K562 (cell line): ENCODE measurements around the gene MAD1L1. TPM values are rescaled to one million over a fixed set of nuclear protein-coding genes. Genes with fewer than 3 reads are reported as not detected.

ENCODE experiments used
- BACH1 ChIP-seq: fragments of 200-800 bp; sonication (Bioruptor generic); IDR thresholded peaks from 2 replicates; pipeline ENCODE4 v1.6.1; 2016; ENCODE audit warnings: missing genetic modification characterization, missing compliant biosample characterization
- CBFA2T2 ChIP-seq: fragments of 450-650 bp; conservative IDR thresholded peaks from 2 replicates; pipeline ENCODE4 v1.6.1; 2017; ENCODE audit warnings: mild to moderate bottlenecking
- CBX1 ChIP-seq: sonication (generic); IDR thresholded peaks from 2 replicates; pipeline ENCODE4 v1.6.1; 2016; ENCODE audit warnings: antibody characterized with exemption, low read depth, mild to moderate bottlenecking
- CREBBP ChIP-seq: IDR thresholded peaks from one replicate; pipeline ENCODE4 v1.6.1; 2012; ENCODE audit warnings: low read depth, mild to moderate bottlenecking, control low read depth, inconsistent platforms, low read length
- EGR1 ChIP-seq: fragments of 450-650 bp; conservative IDR thresholded peaks from 2 replicates; pipeline ENCODE4 v1.6.1; 2017; ENCODE audit warnings: mild to moderate bottlenecking
- FIP1L1 ChIP-seq: fragments of 200-400 bp; formaldehyde crosslinking; IDR thresholded peaks from 2 replicates; pipeline ENCODE4 v1.6.1; 2018; ENCODE audit warnings: mild to moderate bottlenecking, low read depth, low read length; ENCODE audit not compliant: poor library complexity, severe bottlenecking
- HDAC6 ChIP-seq: IDR thresholded peaks from 2 replicates; pipeline ENCODE4 v1.6.1; 2012; ENCODE audit warnings: low read depth, mild to moderate bottlenecking, control low read depth, inconsistent platforms, low read length, moderate library complexity
- JUN ChIP-seq, 2 experiments: sonication (generic) in 1 of 2; formaldehyde crosslinking in 1 of 2; IDR thresholded peaks; 2 replicates each; pipeline versions ENCODE4 v1.6.1 to v1.8.0; 2012 to 2022; ENCODE audit warnings: borderline replicate concordance in 2 of 2, mild to moderate bottlenecking in 2 of 2, improper control_type of control experiment in 1 of 2, low read depth in 1 of 2, low read length in 1 of 2, missing genetic modification reagents in 1 of 2
- NCOR1 ChIP-seq: fragments of 450-650 bp; IDR thresholded peaks from 2 replicates; pipeline ENCODE4 v1.6.1; 2016; ENCODE audit warnings: mild to moderate bottlenecking, moderate library complexity
- PHTF2 ChIP-seq: fragments of 250-450 bp; sonication (Bioruptor Pico); IDR thresholded peaks from 2 replicates; pipeline ENCODE4 v1.5.0; 2021; ENCODE audit warnings: mild to moderate bottlenecking
- SIN3A ChIP-seq, 2 experiments: fragments of 150-350 bp in 1 of 2; IDR thresholded peaks; 2 replicates each; pipeline ENCODE4 v1.6.1; 2011 to 2016; ENCODE audit warnings: borderline replicate concordance in 2 of 2, low read depth in 2 of 2, low read length in 2 of 2, mild to moderate bottlenecking in 2 of 2, moderate library complexity in 2 of 2; ENCODE audit not compliant: control insufficient read depth in 1 of 2
- TEAD4 ChIP-seq, 2 experiments: sonication (generic) in 1 of 2; formaldehyde crosslinking in 1 of 2; IDR thresholded peaks; 2 replicates each; pipeline versions ENCODE4 v1.6.1 to v1.8.0; 2012 to 2022; ENCODE audit warnings: borderline replicate concordance in 1 of 2, inconsistent platforms in 1 of 2, low read length in 1 of 2, mild to moderate bottlenecking in 1 of 2, missing genetic modification reagents in 1 of 2
- XRCC3 ChIP-seq: fragments of 450-650 bp; IDR thresholded peaks from 2 replicates; pipeline ENCODE4 v1.6.1; 2017; ENCODE audit warnings: mild to moderate bottlenecking, moderate library complexity
- ZBTB8A ChIP-seq: fragments of 450-650 bp; IDR thresholded peaks from 2 replicates; pipeline ENCODE4 v1.6.1; 2018; ENCODE audit warnings: mild to moderate bottlenecking, moderate library complexity; ENCODE audit not compliant: partially characterized antibody
- ZNF174 ChIP-seq: fragments of 250-450 bp; sonication (Bioruptor Pico); IDR thresholded peaks from 2 replicates; pipeline ENCODE4 v1.4.0; 2020; ENCODE audit warnings: mild to moderate bottlenecking
- ZNF347 ChIP-seq: fragments of 450-650 bp; formaldehyde crosslinking; IDR thresholded peaks from 2 replicates; pipeline ENCODE4 v1.4.0; 2020; ENCODE audit warnings: low read depth, mild to moderate bottlenecking, moderate library complexity
- ZSCAN29 ChIP-seq: fragments of 450-650 bp; IDR thresholded peaks from 2 replicates; pipeline ENCODE4 v1.6.1; 2017
- polyA plus RNA-seq, 8 experiments: library from polyadenylated mRNA; depleted of rRNA in 4 of 8; stranded (reverse) in 5 of 8; unstranded in 3 of 8; fragments of >200 nt; fragmentation: Nextera tagmentation in 2 of 8; fragmentation: Illumina TruSeq in 1 of 8; extraction: Ambion mirVana in 2 of 8; extraction: Trizol in 1 of 8; gene quantifications; 2 replicates each; pipeline versions ENCODE4 v1.2.1 to v1.2.3, GENCODE V29; 2011 to 2014; ENCODE audit warnings: inconsistent platforms in 1 of 8, missing spikeins in 1 of 8
- total RNA-seq, 7 experiments: library from RNA; depleted of rRNA in 6 of 7; stranded (reverse); fragments of >200 nt in 6 of 7; fragmentation: Illumina TruSeq in 2 of 7; extraction: Trizol in 2 of 7; gene quantifications; 2 replicates each; pipeline versions ENCODE4 v1.2.1 to v1.2.3, GENCODE V29; 2011 to 2021; ENCODE audit warnings: low replicate concordance in 1 of 7
- TF ChIP-seq, protein P1 (sequence below): fragments of 450-650 bp; formaldehyde crosslinking; IDR thresholded peaks from 2 replicates; pipeline ENCODE4 v1.4.0; 2022; ENCODE audit warnings: mild to moderate bottlenecking, moderate library complexity
- TF ChIP-seq, protein P2 (sequence below): sonication (generic); formaldehyde crosslinking; IDR thresholded peaks from 2 replicates; pipeline ENCODE4 v1.8.1; 2023; ENCODE audit warnings: mild to moderate bottlenecking, missing genetic modification reagents
- TF ChIP-seq, protein P3 (sequence below), 2 experiments: fragments of 250-450 bp in 1 of 2; fragments of 450-650 bp in 1 of 2; sonication (Bioruptor Pico) in 1 of 2; IDR thresholded peaks; 2 replicates each; pipeline versions ENCODE4 v1.6.1 to v1.8.0; 2016 to 2021; ENCODE audit warnings: mild to moderate bottlenecking in 2 of 2, moderate library complexity in 2 of 2, missing compliant biosample characterization in 1 of 2, missing genetic modification characterization in 1 of 2
- TF ChIP-seq, protein P4 (sequence below): fragments of 250-450 bp; sonication (Bioruptor Pico); IDR thresholded peaks from 2 replicates; pipeline ENCODE4 v1.5.1; 2021; ENCODE audit warnings: mild to moderate bottlenecking

MAD1L1 gene
- total and polyA plus RNA-seq, 9 of the 15 experiments (the other 6 are each of a cell fraction or from before 2014, with no cell fraction given) = 1.7 to 89.7 (median 18.0) TPM

DNA sequence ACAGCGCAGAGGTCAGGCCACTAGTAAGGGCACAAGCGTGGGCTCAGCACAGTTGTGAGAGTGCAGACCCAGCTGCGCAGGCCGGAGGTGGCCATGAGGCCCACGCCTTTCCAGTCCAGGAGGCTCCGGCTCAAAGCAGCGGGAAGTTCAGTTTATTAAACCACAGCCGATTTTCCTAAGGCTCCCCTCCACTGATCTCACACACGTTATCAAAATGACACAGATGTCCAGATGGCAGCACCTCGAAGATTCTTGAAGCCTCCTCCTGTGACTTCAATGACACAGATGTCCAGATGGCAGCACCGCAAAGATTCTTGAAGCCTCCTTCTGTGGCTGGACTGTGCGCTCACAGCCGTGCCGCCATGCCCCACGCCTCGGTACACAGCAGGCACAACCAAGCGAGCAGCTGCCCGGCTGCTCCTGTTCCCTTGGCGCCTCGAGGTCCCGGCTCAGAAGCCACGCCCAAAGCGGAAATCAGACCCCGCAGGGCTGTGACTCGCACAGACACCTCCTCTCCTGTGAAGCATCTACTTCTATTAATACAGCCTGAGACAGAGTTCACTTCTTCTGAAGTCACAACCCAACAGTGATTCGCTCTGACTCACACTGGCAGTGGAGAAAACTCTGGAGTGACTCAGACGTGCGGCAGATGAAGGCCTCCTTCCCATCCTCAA is 122.7 kb downstream of the MAD1L1 start (continued):
- TF ChIP-seq, protein P1, sequence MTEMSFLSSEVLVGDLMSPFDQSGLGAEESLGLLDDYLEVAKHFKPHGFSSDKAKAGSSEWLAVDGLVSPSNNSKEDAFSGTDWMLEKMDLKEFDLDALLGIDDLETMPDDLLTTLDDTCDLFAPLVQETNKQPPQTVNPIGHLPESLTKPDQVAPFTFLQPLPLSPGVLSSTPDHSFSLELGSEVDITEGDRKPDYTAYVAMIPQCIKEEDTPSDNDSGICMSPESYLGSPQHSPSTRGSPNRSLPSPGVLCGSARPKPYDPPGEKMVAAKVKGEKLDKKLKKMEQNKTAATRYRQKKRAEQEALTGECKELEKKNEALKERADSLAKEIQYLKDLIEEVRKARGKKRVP (CRISPR knock-in tag) = no peak
- TF ChIP-seq BACH1 (tag) = no peak
- TF ChIP-seq ZSCAN29 = no peak
- peak; percentile 83 for TF ChIP-seq EGR1
- TF ChIP-seq, protein P2, sequence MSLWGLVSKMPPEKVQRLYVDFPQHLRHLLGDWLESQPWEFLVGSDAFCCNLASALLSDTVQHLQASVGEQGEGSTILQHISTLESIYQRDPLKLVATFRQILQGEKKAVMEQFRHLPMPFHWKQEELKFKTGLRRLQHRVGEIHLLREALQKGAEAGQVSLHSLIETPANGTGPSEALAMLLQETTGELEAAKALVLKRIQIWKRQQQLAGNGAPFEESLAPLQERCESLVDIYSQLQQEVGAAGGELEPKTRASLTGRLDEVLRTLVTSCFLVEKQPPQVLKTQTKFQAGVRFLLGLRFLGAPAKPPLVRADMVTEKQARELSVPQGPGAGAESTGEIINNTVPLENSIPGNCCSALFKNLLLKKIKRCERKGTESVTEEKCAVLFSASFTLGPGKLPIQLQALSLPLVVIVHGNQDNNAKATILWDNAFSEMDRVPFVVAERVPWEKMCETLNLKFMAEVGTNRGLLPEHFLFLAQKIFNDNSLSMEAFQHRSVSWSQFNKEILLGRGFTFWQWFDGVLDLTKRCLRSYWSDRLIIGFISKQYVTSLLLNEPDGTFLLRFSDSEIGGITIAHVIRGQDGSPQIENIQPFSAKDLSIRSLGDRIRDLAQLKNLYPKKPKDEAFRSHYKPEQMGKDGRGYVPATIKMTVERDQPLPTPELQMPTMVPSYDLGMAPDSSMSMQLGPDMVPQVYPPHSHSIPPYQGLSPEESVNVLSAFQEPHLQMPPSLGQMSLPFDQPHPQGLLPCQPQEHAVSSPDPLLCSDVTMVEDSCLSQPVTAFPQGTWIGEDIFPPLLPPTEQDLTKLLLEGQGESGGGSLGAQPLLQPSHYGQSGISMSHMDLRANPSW (CRISPR knock-in tag) = no peak
- TF ChIP-seq TEAD4 (IDR thresholded peaks at IDR 0.05; ENCODE audit: low read length) = peak; percentile 96
- TF ChIP-seq TEAD4 (CRISPR knock-in tag; IDR thresholded peaks at IDR 0.05; ENCODE audit: borderline replicate concordance) = no peak
- TF ChIP-seq NCOR1 = peak; percentile 89
- TF ChIP-seq CBX1 = peak; percentile 71; the same call in 1 of the 2 replicates
- no peak for TF ChIP-seq SIN3A (IDR thresholded peaks at IDR 0.05; ENCODE audit: borderline replicate concordance in 2 of 2, control insufficient read depth in 1 of 2, low read depth in 2 of 2, low read length in 2 of 2)
- TF ChIP-seq XRCC3 = no peak
- no peak for TF ChIP-seq ZBTB8A
- TF ChIP-seq ZNF174 (CRISPR knock-in tag) = no peak
- no peak for TF ChIP-seq FIP1L1
- TF ChIP-seq, protein P3, sequence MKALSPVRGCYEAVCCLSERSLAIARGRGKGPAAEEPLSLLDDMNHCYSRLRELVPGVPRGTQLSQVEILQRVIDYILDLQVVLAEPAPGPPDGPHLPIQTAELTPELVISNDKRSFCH (CRISPR knock-in tag; IDR thresholded peaks at IDR 0.05) = no peak
- TF ChIP-seq, protein P3 (tag; IDR thresholded peaks at IDR 0.05) = peak; percentile 77; the same call in 1 of the 2 replicates
- TF ChIP-seq, protein P4, sequence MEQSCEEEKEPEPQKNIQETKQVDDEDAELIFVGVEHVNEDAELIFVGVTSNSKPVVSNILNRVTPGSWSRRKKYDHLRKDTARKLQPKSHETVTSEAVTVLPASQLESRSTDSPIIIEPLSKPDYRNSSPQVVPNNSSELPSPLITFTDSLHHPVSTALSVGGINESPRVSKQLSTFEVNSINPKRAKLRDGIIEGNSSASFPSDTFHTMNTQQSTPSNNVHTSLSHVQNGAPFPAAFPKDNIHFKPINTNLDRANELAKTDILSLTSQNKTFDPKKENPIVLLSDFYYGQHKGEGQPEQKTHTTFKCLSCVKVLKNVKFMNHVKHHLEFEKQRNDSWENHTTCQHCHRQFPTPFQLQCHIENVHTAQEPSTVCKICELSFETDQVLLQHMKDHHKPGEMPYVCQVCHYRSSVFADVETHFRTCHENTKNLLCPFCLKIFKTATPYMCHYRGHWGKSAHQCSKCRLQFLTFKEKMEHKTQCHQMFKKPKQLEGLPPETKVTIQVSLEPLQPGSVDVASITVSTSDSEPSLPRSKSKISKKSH = no peak
- TF ChIP-seq HDAC6 = no peak
- TF ChIP-seq PHTF2 (CRISPR knock-in tag) = no peak
- TF ChIP-seq CREBBP = no peak
- no peak for TF ChIP-seq ZNF347 (CRISPR knock-in tag)
- TF ChIP-seq CBFA2T2 = peak; percentile 96
- peak; percentile 86 for TF ChIP-seq JUN (IDR thresholded peaks at IDR 0.05; ENCODE audit: borderline replicate concordance, low read depth, low read length)
- TF ChIP-seq JUN (CRISPR knock-in tag; IDR thresholded peaks at IDR 0.05; ENCODE audit: borderline replicate concordance) = no peak
